Central memory CD8-positive, alpha-beta T cell (primary cell): ENCODE results near the gene LDB2.

Experiments used
- ATAC-seq: fragments of 150-1000 bp; cut with Tn5 transposase; replicated peaks from 2 replicates; pipeline ENCODE4 v1.10.0; 2022; ENCODE audit warnings: mild to moderate bottlenecking, moderate FRiP score, moderate number of reproducible peaks; ENCODE audit not compliant: poor library complexity, severe bottlenecking; ENCODE audit errors: extremely low read depth
- DNase-seq, 2 donors: peaks; one replicate each; pipeline ENCODE4 v3.0.0; 2021; ENCODE audit warnings: low spot score in 2 of 2
- H3K27ac Mint-ChIP-seq: one replicate; pipeline ENCODE4 v1.8.0; 2022; ENCODE audit warnings: low read depth, mild to moderate bottlenecking, moderate library complexity, mixed read lengths
- H3K27me3 Mint-ChIP-seq: one replicate; pipeline ENCODE4 v1.8.0; 2022; ENCODE audit warnings: mixed read lengths
- H3K36me3 Mint-ChIP-seq: one replicate; pipeline ENCODE4 v1.8.0; 2022; ENCODE audit warnings: mild to moderate bottlenecking, moderate library complexity, mixed read lengths; ENCODE audit not compliant: insufficient read depth
- H3K4me1 Mint-ChIP-seq: one replicate; pipeline ENCODE4 v1.8.0; 2022; ENCODE audit warnings: mixed read lengths
- H3K4me3 Mint-ChIP-seq: one replicate; pipeline ENCODE4 v1.8.0; 2022; ENCODE audit warnings: mild to moderate bottlenecking, moderate library complexity, mixed read lengths
- H3K9me3 Mint-ChIP-seq: one replicate; pipeline ENCODE4 v1.8.0; 2022; ENCODE audit warnings: mixed read lengths

The LDB2 gene

DNA sequence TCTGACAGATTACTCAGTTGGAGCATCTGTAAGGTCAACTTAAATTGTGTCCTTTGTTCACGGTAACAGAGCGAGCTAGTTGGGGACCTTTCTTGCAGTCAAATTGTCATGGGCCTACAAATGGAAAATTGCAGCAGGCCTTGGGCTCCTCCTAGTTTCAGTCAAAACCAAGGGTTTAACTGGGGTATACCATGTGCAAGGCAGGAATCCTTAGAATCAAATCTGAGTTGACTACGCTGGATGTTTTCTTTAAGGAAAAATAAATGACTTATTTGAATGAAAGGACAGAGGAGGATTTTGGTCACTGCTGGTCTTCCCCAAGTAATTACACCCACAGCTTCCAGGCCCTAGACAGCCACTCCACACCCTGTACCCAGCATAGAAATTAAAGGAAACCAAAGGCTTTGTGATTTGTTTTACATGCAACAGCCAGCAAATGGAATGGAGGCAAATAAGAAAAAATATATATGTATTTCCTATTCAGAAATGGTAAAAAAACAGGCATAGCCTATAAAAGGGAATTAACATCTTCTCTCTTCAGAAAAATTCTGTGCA, 307.1 kb downstream of the LDB2 start:
- ATAC-seq: no peak
- Mint-ChIP-seq H3K27ac (no peak overlapping the region), H3K4me1 (no peaks in the 10 kb centered on the region), H3K4me3 (no peak overlapping the region), H3K36me3 (no peaks in the 10 kb centered on the region), H3K9me3 (no peaks in the 10 kb centered on the region), H3K27me3 (no peaks in the 10 kb centered on the region)
- no peak for DNase-seq

DNA sequence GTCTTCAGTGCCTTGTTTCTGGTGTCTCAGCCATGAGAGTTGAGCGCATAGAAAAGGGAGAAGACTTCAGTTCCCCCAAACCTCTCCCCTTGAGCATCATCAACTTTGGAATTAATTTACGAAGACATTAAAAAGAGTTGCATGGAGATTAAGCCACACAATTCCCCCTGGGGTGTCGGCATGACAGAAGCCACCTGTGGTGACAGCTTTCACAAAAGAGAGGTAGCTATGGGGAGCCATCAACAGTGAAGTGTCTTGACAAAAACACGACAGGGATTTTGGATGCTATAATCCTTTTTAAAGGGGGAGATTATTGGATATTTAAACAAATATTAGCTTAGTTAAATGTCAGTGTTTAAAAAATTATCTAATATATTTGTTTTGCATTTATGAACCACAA, 307.6 kb downstream of the LDB2 start:
- Mint-ChIP-seq H3K27ac (no peak overlapping the region), H3K36me3 (no peaks in the 10 kb centered on the region), H3K4me1 (no peaks in the 10 kb centered on the region), H3K4me3 (no peak overlapping the region), H3K9me3 (no peaks in the 10 kb centered on the region), H3K27me3 (no peaks in the 10 kb centered on the region)
- ATAC-seq: no peak
- no peak for DNase-seq

DNA sequence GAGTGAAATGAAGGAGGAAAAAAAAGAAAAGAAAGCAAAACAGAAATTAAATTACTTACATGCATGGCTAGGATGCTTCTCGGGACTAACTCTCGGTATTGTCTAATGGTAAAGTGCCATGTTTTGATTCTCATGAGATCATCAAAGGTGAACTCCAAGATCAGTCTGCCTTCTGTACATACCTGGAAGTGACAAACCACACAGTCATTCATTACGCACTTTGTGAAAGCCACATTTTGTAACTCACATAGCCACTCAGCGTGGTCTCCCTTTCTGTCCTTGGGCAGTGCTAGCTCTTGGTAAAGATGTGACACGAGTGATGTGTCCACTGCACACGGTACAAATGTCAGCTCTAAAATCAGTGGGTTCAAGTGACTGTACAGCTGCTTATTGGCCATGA, 309.8 kb downstream of the LDB2 start:
- Mint-ChIP-seq H3K27ac (no peak overlapping the region), H3K27me3 (no peaks in the 10 kb centered on the region), H3K4me3 (no peak overlapping the region), H3K4me1 (no peaks in the 10 kb centered on the region), H3K36me3 (no peaks in the 10 kb centered on the region), H3K9me3 (no peaks in the 10 kb centered on the region)
- ATAC-seq (no peak), DNase-seq (no peak)

DNA sequence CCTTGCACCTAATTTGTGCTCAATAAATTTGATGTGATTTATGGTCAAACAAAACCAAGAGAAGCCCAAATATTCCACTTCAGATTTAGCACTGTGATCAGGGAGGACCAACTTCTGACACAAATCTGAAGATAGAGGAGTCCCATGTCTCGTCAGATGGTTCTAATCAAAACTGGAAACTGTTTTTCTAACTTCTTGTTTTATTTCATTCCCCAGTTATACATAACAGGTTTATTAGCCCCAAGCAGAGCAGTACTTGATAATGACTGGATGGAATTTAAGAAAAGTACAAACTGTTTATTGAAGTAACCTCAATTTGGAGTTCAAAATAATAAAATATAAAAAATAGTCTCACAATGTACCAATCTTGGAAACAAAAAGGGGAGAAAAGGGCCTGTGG, 310.3 kb downstream of the LDB2 start:
- no peak for DNase-seq
- Mint-ChIP-seq H3K4me3 (no peak overlapping the region), H3K27me3 (no peaks in the 10 kb centered on the region), H3K27ac (no peak overlapping the region), H3K36me3 (no peaks in the 10 kb centered on the region), H3K4me1 (no peaks in the 10 kb centered on the region), H3K9me3 (no peaks in the 10 kb centered on the region)
- ATAC-seq: no peak

DNA sequence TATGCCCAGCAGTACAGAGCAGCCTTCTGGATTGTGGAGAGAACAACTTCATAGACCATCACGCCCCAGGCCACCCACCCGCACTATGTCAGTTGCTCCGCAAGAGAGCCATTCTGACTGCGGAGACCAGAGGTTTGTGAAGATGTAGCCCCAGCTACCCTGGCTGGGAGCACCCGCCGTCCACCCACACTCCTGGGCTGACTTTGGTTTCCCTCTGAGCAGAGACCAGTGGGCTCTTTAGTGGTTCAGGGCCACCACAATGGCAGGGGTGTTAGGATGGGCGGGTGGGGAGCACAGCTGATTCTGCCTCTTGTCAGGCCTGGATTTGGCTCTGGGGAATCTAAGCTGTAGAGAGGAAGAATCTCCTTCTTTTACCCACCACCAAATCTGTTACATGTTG, 313.4 kb downstream of the LDB2 start:
- ATAC-seq (no peak), DNase-seq (no peak)
- H3K27me3 Mint-ChIP-seq: no peaks in the 10 kb centered on the region
- no peak overlapping the region for H3K27ac Mint-ChIP-seq
- H3K4me3 Mint-ChIP-seq: no peak overlapping the region
- H3K4me1 Mint-ChIP-seq: no peaks in the 10 kb centered on the region
- H3K9me3 Mint-ChIP-seq: peaks cover 5% of the 10 kb centered on the region
- H3K36me3 Mint-ChIP-seq: no peaks in the 10 kb centered on the region

DNA sequence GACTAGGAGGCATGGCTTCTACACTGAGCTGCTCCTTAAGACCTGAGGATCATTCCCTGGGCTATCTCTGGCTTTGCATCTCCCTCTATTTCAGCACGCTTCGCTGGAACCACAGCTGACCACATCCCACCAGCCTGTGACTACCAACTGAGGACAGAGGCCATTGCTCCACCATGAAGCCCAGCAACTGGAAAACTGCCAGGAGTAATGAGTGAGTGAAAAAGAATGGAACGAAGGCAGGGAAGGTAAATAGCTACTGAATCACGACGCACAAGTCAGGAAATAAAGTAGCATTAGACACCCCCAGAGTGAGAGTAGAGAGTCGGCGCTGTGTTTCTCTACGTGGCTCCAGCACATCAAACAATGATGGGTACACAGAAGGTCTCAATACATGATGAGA, 314.7 kb downstream of the LDB2 start:
- peaks cover 5% of the 10 kb centered on the region for H3K9me3 Mint-ChIP-seq
- no peak for ATAC-seq
- no peaks in the 10 kb centered on the region for H3K4me1 Mint-ChIP-seq
- no peak overlapping the region for H3K4me3 Mint-ChIP-seq
- DNase-seq: no peak
- H3K27ac Mint-ChIP-seq: no peak overlapping the region
- H3K27me3 Mint-ChIP-seq: no peaks in the 10 kb centered on the region
- H3K36me3 Mint-ChIP-seq: no peaks in the 10 kb centered on the region

DNA sequence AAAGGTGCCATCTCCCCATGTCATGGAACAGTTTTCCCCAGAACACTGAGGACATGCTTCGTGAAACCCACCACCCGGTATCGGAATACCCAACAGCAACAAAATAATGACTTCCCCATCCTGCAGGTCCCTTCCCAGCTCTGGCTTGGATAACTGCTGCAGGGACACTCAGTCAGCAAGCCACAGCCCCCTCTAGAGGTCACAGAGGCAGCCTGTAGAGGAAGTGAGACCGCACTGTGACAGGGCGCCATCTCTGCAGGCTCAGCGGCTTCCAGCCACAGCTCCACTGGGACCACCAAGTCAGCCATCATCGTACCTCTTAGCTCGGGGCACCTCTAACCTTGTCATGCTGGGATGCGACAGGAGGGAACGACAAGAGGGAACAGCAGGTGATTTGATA, 315.9 kb downstream of the LDB2 start:
- Mint-ChIP-seq H3K27me3 (no peaks in the 10 kb centered on the region), H3K4me1 (no peaks in the 10 kb centered on the region)

DNA sequence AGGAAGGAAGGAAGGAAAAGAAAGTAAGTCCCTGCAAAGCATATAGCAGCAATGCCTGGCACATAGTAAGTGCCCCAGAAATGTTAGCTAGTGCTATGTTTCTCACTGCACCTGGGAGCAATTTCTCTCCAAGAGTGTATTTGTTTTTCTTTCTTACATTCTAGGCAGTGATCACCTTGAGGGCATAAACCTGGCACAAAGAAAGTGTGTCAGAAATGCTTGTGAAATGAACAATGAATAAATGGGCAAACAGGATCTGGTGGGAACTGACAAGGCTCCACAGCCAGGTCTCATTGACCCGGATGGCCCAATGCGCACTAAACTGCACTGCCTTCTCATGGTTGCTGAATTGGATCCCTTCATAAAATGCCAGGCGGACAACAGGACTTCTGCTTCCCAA, 316.4 kb downstream of the LDB2 start:
- H3K27me3 Mint-ChIP-seq: no peaks in the 10 kb centered on the region
- no peak for ATAC-seq
- no peaks in the 10 kb centered on the region for H3K4me1 Mint-ChIP-seq

More for the DNA sequence above, 315.9 kb downstream of the LDB2 start:
- no peak for DNase-seq
- Mint-ChIP-seq H3K27ac (no peak overlapping the region), H3K36me3 (no peaks in the 10 kb centered on the region), H3K9me3 (peaks cover 5% of the 10 kb centered on the region), H3K4me3 (no peak overlapping the region)
- no peak for ATAC-seq

DNA sequence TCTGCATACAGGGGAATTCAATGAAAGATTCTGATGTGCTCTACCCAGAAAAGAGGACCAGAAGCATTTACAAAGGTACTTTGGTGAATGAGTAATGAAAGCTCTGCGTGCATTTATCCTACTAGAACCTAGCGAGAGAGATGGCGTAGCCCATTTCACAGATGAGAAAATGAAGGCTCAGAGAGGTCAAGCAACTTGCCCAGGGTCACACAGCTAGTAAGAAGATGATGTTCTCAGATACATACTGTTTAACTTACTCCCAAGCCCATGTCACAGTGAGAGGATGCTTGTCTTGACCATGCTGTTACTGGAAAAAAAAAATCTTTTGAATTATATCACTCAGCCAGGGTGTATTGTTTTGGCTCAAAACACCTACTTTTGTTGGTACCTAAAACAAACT, 317.3 kb downstream of the LDB2 start:
- Mint-ChIP-seq H3K36me3 (no peaks in the 10 kb centered on the region), H3K4me3 (no peak overlapping the region), H3K27me3 (no peaks in the 10 kb centered on the region), H3K27ac (no peak overlapping the region), H3K9me3 (peaks cover 5% of the 10 kb centered on the region), H3K4me1 (no peaks in the 10 kb centered on the region)
- ATAC-seq (no peak), DNase-seq (no peak)

More for the DNA sequence above, 316.4 kb downstream of the LDB2 start:
- Mint-ChIP-seq H3K4me3 (no peak overlapping the region), H3K36me3 (no peaks in the 10 kb centered on the region), H3K27ac (no peak overlapping the region), H3K9me3 (peaks cover 5% of the 10 kb centered on the region)
- no peak for DNase-seq

DNA sequence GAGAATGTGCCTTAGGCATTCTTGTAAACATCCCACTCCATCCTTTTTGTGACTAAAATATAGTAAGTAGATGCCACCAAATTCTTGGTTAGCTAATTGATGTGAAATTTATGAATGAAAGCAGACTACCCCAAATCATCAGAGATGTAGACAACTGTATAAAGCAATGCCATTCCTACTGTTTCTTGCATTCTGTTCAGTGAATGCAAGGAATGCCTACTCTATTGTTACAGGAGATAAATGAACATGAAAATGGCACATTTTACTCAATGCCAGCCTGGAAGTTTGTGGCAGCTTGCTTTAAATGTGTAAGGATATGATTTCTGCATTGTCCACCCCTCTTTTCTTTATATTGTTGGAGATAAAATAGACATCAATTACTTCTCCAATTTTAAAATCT, 317.9 kb downstream of the LDB2 start:
- H3K4me1 Mint-ChIP-seq: no peaks in the 10 kb centered on the region
- H3K36me3 Mint-ChIP-seq: no peaks in the 10 kb centered on the region
- H3K4me3 Mint-ChIP-seq: no peak overlapping the region
- ATAC-seq (no peak), DNase-seq (no peak)
- no peak overlapping the region for H3K27ac Mint-ChIP-seq
- H3K27me3 Mint-ChIP-seq: no peaks in the 10 kb centered on the region
- H3K9me3 Mint-ChIP-seq: peaks cover 5% of the 10 kb centered on the region

DNA sequence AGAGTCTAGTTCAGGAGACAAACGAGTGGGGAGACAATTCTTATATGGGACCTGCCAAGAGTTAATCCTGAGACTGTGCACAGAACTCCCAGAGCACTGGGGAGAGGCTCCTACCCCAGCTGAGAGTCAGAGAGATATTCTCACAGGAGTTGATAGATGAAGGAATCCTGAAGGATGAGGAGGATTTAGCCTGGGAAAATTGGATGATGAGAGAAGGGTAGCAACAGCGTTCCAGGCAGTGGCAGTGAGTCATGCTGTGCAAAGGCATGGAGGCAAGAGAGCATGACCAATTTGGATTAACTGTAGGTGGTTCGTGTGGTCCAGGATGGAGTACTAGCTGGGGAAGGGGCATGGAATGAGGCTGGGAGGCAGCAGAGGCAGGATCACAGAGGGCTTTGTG, 318.6 kb downstream of the LDB2 start:
- no peaks in the 10 kb centered on the region for H3K4me1 Mint-ChIP-seq
- DNase-seq (no peak), ATAC-seq (no peak)
- H3K4me3 Mint-ChIP-seq: no peak overlapping the region
- H3K27me3 Mint-ChIP-seq: no peaks in the 10 kb centered on the region
- H3K36me3 Mint-ChIP-seq: no peaks in the 10 kb centered on the region
- H3K27ac Mint-ChIP-seq: no peak overlapping the region
- H3K9me3 Mint-ChIP-seq: peaks cover 5% of the 10 kb centered on the region

DNA sequence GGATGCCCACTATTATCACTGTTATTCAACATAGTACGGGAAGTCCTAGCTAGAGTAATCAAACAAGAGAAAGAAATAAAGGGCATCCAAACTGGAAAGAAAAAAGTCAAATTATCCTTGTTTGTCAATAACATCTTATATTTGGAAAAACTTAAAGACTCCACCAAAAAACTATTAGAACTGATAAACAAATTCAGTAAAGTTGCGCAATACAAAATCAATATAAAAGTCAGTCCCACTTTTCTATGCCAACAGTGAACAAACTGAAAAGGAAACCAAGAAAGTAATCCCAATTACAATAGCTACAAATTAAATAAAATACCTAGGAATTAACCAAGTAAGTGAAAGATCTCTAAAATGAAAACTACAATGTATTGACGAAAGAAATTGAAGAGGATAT, 321.3 kb downstream of the LDB2 start:
- Mint-ChIP-seq H3K4me3 (no peak overlapping the region), H3K9me3 (peaks cover 5% of the 10 kb centered on the region), H3K27ac (no peak overlapping the region), H3K4me1 (no peaks in the 10 kb centered on the region), H3K36me3 (no peaks in the 10 kb centered on the region), H3K27me3 (no peaks in the 10 kb centered on the region)
- DNase-seq (no peak), ATAC-seq (no peak)

DNA sequence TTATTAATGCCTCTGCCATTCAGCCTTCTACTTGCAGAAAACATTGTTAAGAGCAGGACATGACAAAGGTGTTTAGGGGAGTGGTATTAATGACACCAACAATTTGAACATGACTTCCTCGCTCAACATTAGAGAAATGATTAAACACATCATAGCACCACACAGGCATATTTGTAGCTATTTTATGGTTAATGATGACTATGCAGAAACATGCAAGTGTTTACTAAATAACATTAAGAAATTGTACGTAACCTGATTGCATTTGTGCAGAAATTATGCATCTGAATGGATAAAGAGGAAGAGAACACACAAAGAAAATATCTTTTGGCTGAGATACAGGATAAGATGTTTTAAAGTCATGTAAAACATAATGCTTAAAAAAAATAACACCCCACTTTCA, 323.5 kb downstream of the LDB2 start:
- no peak for ATAC-seq
- H3K9me3 Mint-ChIP-seq: no peaks in the 10 kb centered on the region

DNA sequence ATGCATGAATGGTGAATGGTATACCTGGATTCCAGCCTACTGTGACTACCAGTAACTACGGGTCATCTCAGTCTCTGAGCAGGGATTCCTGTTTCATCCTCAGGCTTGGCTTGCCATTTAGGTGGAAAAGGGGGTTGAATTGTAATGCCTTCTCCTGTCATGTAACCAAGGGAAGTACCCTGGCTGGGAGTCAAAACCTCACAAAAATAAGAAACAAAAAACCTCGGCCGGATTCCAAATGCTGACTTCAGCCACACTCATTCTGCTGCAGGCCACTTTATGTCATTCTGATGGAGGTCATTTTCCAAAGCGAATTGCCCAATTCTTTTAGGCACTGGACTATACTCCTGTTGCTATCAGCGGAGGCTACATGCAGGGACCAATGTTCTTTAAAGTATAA, 324.7 kb downstream of the LDB2 start:
- ATAC-seq: no peak
- DNase-seq: no peak
- Mint-ChIP-seq H3K4me1 (no peaks in the 10 kb centered on the region), H3K9me3 (no peaks in the 10 kb centered on the region), H3K4me3 (no peak overlapping the region), H3K27ac (no peak overlapping the region), H3K27me3 (no peaks in the 10 kb centered on the region), H3K36me3 (no peaks in the 10 kb centered on the region)

More for the DNA sequence above, 323.5 kb downstream of the LDB2 start:
- Mint-ChIP-seq H3K4me3 (no peak overlapping the region), H3K4me1 (no peaks in the 10 kb centered on the region), H3K36me3 (no peaks in the 10 kb centered on the region), H3K27ac (no peak overlapping the region), H3K27me3 (no peaks in the 10 kb centered on the region)
- DNase-seq: no peak
